Aorta (tissue), 5 donors: ENCODE data around the gene NCAPD2. TPM values are rescaled to one million over a fixed set of nuclear protein-coding genes. Genes with fewer than 3 reads are reported as not detected.

ENCODE experiments used
- ATAC-seq: fragments of 200-7000 bp; cut with Tn5 transposase; one replicate; pipeline ENCODE4 v1.9.1; 2022; ENCODE audit warnings: moderate library complexity; ENCODE audit not compliant: low FRiP score
- DNase-seq, 2 donors: peaks; one replicate each; pipeline ENCODE4 v3.0.0-alpha.2; 2020
- H3K27ac ChIP-seq, 2 donors: one replicate each; pipeline ENCODE4 v1.5.1; 2013; ENCODE audit warnings: low read length in 2 of 2, mild to moderate bottlenecking in 2 of 2, moderate library complexity in 2 of 2, control low read depth in 1 of 2, inconsistent platforms in 1 of 2, low read depth in 1 of 2
- H3K27me3 ChIP-seq, 2 donors: one replicate each; pipeline ENCODE4 v1.6.1; 2013; ENCODE audit warnings: control low read depth in 1 of 2, low read length in 1 of 2, mild to moderate bottlenecking in 1 of 2, moderate library complexity in 1 of 2; ENCODE audit not compliant: insufficient read depth in 2 of 2, control insufficient read depth in 1 of 2
- H3K36me3 ChIP-seq, 2 donors: one replicate each; pipeline ENCODE4 v1.6.1; 2013; ENCODE audit warnings: control low read depth in 1 of 2, low read length in 1 of 2, mild to moderate bottlenecking in 1 of 2; ENCODE audit not compliant: insufficient read depth in 2 of 2, control insufficient read depth in 1 of 2
- H3K4me1 ChIP-seq, 2 donors: one replicate each; pipeline ENCODE4 v1.6.1; 2013; ENCODE audit warnings: low read length in 2 of 2, control low read depth in 1 of 2, mild to moderate bottlenecking in 1 of 2, moderate library complexity in 1 of 2; ENCODE audit not compliant: insufficient read depth in 2 of 2, control insufficient read depth in 1 of 2
- H3K4me3 ChIP-seq, 2 donors: one replicate each; pipeline ENCODE4 v1.5.1; 2013; ENCODE audit warnings: low read length in 2 of 2, control low read depth in 1 of 2, mild to moderate bottlenecking in 1 of 2
- H3K9me3 ChIP-seq: one replicate; pipeline ENCODE4 v1.6.1; 2013; ENCODE audit warnings: mild to moderate bottlenecking, low read length; ENCODE audit not compliant: control insufficient read depth
- WGBS, 2 donors: extraction: QIAGEN DNeasy Blood & Tissue Kit; methylation state at CpG; one replicate each; pipeline ENCODE4 v1.1.7; 2013; 5-methylcytosine and 5-hydroxymethylcytosine counted together
- intact Hi-C, 2 donors: fragments of 100-400 bp; cut with DNase I; formaldehyde crosslinking; loops; one replicate each; pipeline versions ENCODE4 v1.14.2 to v1.15.0; 2022
- polyA plus RNA-seq, 2 donors: library from polyadenylated mRNA; stranded (reverse); fragments of 200-250 nt; gene quantifications; one replicate each; pipeline ENCODE4 v1.2.3, GENCODE V29; 2013
- total RNA-seq, 2 donors: library from RNA; stranded (reverse); fragmentation: NEBNext Ultra II Directional; extraction: Animal tissue kit (Norgen Biotek cat#: 25700); gene quantifications; one replicate each; pipeline ENCODE4 v1.2.1, GENCODE V29; 2021
- donor health status: healthy with polysubstance abuse.
- donor health status: Bipolar disorder and iron deficiency.
- donor health status: DM: no; HTN: no; CAD: no.
- donor health status: DM: no; HTN: no; CAD: no.
- donor health status: DM: yes; HTN: yes; CAD: no.

The NCAPD2 gene
- total and polyA plus RNA-seq, 4 donors = 5.1 to 32.8 (median 16.6) TPM

- ATAC-seq = no peak
- WGBS, 2 donors = 54 to 56% methylated on average over 7 of the region's 7 CpGs
- Histone ChIP-seq H3K36me3 (peaks cover 0 to 4% of the 10 kb centered on the region in 2 donors), H3K4me3 (no peak overlapping the region), H3K4me1 (no peaks in the 10 kb centered on the region), H3K27ac (no peak overlapping the region), H3K27me3 (no peaks in the 10 kb centered on the region), H3K9me3 (no peaks in the 10 kb centered on the region)
- peak in 1 of 2 donors; percentile 81 for DNase-seq
- intact Hi-C loops = no loop called here
Observed at GRCh38 chr12:6570264-6570887, 76.5 kb downstream of the NCAPD2 start.

- DNase-seq (peak in 1 of 2 donors; percentile 68), ATAC-seq (no peak)
- peaks cover 3 to 7% of the 10 kb centered on the region in 2 donors for H3K36me3 ChIP-seq
- intact Hi-C loops = no loop called here
- H3K4me3 ChIP-seq = no peak overlapping the region
- WGBS, 2 donors = 88 to 93% methylated on average over 8 of the region's 8 CpGs
- no peaks in the 10 kb centered on the region for H3K27me3 ChIP-seq
- H3K27ac ChIP-seq = no peak overlapping the region
- no peaks in the 10 kb centered on the region for H3K4me1 ChIP-seq
- H3K9me3 ChIP-seq = no peaks in the 10 kb centered on the region
Observed at GRCh38 chr12:6573001-6573400, 79.1 kb downstream of the NCAPD2 start.

- 78 to 88% methylated on average over 4 of the region's 4 CpGs for WGBS, 2 donors
- Histone ChIP-seq H3K27me3 (no peaks in the 10 kb centered on the region), H3K4me3 (no peak overlapping the region), H3K27ac (no peak overlapping the region), H3K4me1 (no peaks in the 10 kb centered on the region), H3K36me3 (peaks cover 5 to 11% of the 10 kb centered on the region in 2 donors), H3K9me3 (no peaks in the 10 kb centered on the region)
- intact Hi-C loops = no loop called here
- DNase-seq (no peak), ATAC-seq (no peak)
Observed at GRCh38 chr12:6574576-6575295, 80.8 kb downstream of the NCAPD2 start.

- DNase-seq (no peak), ATAC-seq (no peak)
- Histone ChIP-seq H3K27me3 (no peaks in the 10 kb centered on the region), H3K4me1 (no peaks in the 10 kb centered on the region), H3K4me3 (no peak overlapping the region), H3K36me3 (peaks cover 7 to 11% of the 10 kb centered on the region in 2 donors), H3K27ac (no peak overlapping the region), H3K9me3 (no peaks in the 10 kb centered on the region)
- 85 to 86% methylated on average over 8 of the region's 8 CpGs for WGBS, 2 donors
- intact Hi-C loops = no loop called here
Observed at GRCh38 chr12:6575648-6576047, 81.7 kb downstream of the NCAPD2 start.

Other genes with a start within 250 kb of the NCAPD2 start
- 1 to 10 TPM in 1 of 2 donors, under 1 TPM in 1; 0.88 to 1.5 TPM for gene PLEKHG6, start 183.4 kb upstream of the NCAPD2 start, total RNA-seq
- 10 to 100 TPM in 1 of 2 donors, under 1 TPM in 1; 0.15 to 90.3 TPM for gene PLEKHG6, start 183.4 kb upstream of the NCAPD2 start, polyA plus RNA-seq
- gene TNFRSF1A, start 152.0 kb upstream of the NCAPD2 start, total RNA-seq = 100 to 1,000 TPM; 190 to 236 TPM
- 100 to 1,000 TPM in 1 of 2 donors, 10 to 100 TPM in 1; 36.9 to 112 TPM for gene TNFRSF1A, start 152.0 kb upstream of the NCAPD2 start, polyA plus RNA-seq
- 1 to 10 TPM; 1.5 to 2.4 TPM for gene SCNN1A, start 118.5 kb upstream of the NCAPD2 start, total RNA-seq
- 1 to 10 TPM in 1 of 2 donors, under 1 TPM in 1; 0.61 to 1.5 TPM for gene SCNN1A, start 118.5 kb upstream of the NCAPD2 start, polyA plus RNA-seq
- 100 to 1,000 TPM in 1 of 2 donors, 10 to 100 TPM in 1; 83.1 to 103 TPM for gene LTBR, start 109.9 kb upstream of the NCAPD2 start, total RNA-seq
- 10 to 100 TPM; 20.5 to 87.8 TPM for gene LTBR, start 109.9 kb upstream of the NCAPD2 start, polyA plus RNA-seq
- 1 to 10 TPM; 1.2 TPM for gene CD27, start 49.1 kb upstream of the NCAPD2 start, total RNA-seq
- under 1 TPM; 0.51 to 0.88 TPM for gene CD27, start 49.1 kb upstream of the NCAPD2 start, polyA plus RNA-seq
- gene TAPBPL, start 42.1 kb upstream of the NCAPD2 start, total RNA-seq = 10 to 100 TPM; 14.6 to 29.3 TPM
- 10 to 100 TPM; 22.0 to 25.9 TPM for gene TAPBPL, start 42.1 kb upstream of the NCAPD2 start, polyA plus RNA-seq
- gene VAMP1, start 23.4 kb upstream of the NCAPD2 start, total RNA-seq = 10 to 100 TPM in 1 of 2 donors, 1 to 10 TPM in 1; 9.7 to 23.9 TPM
- gene VAMP1, start 23.4 kb upstream of the NCAPD2 start, polyA plus RNA-seq = 10 to 100 TPM; 14.8 to 44.0 TPM
- gene MRPL51, start 840 bp upstream of the NCAPD2 start, total RNA-seq = 10 to 100 TPM; 91.8 to 95.5 TPM
- gene MRPL51, start 840 bp upstream of the NCAPD2 start, polyA plus RNA-seq = 100 to 1,000 TPM; 125 to 283 TPM
- gene GAPDH, start 40.4 kb downstream of the NCAPD2 start, total RNA-seq = 1,000 to 10,000 TPM; 1,856 to 2,021 TPM
- 1,000 to 10,000 TPM; 2,047 to 3,012 TPM for gene GAPDH, start 40.4 kb downstream of the NCAPD2 start, polyA plus RNA-seq
- gene IFFO1, start 61.9 kb downstream of the NCAPD2 start, total RNA-seq = 10 to 100 TPM; 28.5 to 60.8 TPM
- gene IFFO1, start 61.9 kb downstream of the NCAPD2 start, polyA plus RNA-seq = 100 to 1,000 TPM in 1 of 2 donors, 10 to 100 TPM in 1; 11.1 to 110 TPM
- 10 to 100 TPM; 24.8 to 27.8 TPM for gene NOP2, start 74.2 kb downstream of the NCAPD2 start, total RNA-seq
- 10 to 100 TPM in 1 of 2 donors, 1 to 10 TPM in 1; 5.4 to 18.8 TPM for gene NOP2, start 74.2 kb downstream of the NCAPD2 start, polyA plus RNA-seq
- 100 to 1,000 TPM; 174 to 195 TPM for gene CHD4, start 113.3 kb downstream of the NCAPD2 start, total RNA-seq
- 100 to 1,000 TPM in 1 of 2 donors, 10 to 100 TPM in 1; 73.1 to 110 TPM for gene CHD4, start 113.3 kb downstream of the NCAPD2 start, polyA plus RNA-seq
- gene LPAR5, start 141.9 kb downstream of the NCAPD2 start, total RNA-seq = 1 to 10 TPM; 2.5 to 3.7 TPM
- under 1 TPM; 0.51 to 0.88 TPM for gene LPAR5, start 141.9 kb downstream of the NCAPD2 start, polyA plus RNA-seq
- 1 to 10 TPM; 1.8 to 5.2 TPM for gene ACRBP, start 153.3 kb downstream of the NCAPD2 start, total RNA-seq
- gene ACRBP, start 153.3 kb downstream of the NCAPD2 start, polyA plus RNA-seq = under 1 TPM in 1 of 2 donors, not detected in 1; 0.25 TPM
- 10 to 100 TPM; 19.7 to 43.3 TPM for gene ING4, start 169.0 kb downstream of the NCAPD2 start, total RNA-seq
- 10 to 100 TPM; 45.3 to 63.7 TPM for gene ING4, start 169.0 kb downstream of the NCAPD2 start, polyA plus RNA-seq
- gene ZNF384, start 195.3 kb downstream of the NCAPD2 start, total RNA-seq = 10 to 100 TPM; 54.4 to 66.7 TPM
- 10 to 100 TPM; 23.2 to 49.3 TPM for gene ZNF384, start 195.3 kb downstream of the NCAPD2 start, polyA plus RNA-seq
- 10 to 100 TPM in 1 of 2 donors, 1 to 10 TPM in 1; 1.2 to 10.7 TPM for gene PIANP, start 206.7 kb downstream of the NCAPD2 start, total RNA-seq
- 1 to 10 TPM; 4.3 to 7.5 TPM for gene PIANP, start 206.7 kb downstream of the NCAPD2 start, polyA plus RNA-seq
- gene COPS7A, start 229.9 kb downstream of the NCAPD2 start, total RNA-seq = 10 to 100 TPM; 47.0 to 50.1 TPM
- gene COPS7A, start 229.9 kb downstream of the NCAPD2 start, polyA plus RNA-seq = 10 to 100 TPM; 43.8 to 70.5 TPM